CD4-positive, alpha-beta T cell treated with Interleukin-1 beta for 1 hour (primary cell): ENCODE data around the gene AAK1.
"Not testable (repeated sequence)": the region's sequence is repeated elsewhere in the genome, so short reads cannot be mapped to it uniquely, and the experiment has no call there.

Source experiments
- DNase-seq, 2 donors: peaks; one replicate each; pipeline ENCODE4 v3.0.0-alpha.2; 2020 to 2022

The AAK1 gene

DNA sequence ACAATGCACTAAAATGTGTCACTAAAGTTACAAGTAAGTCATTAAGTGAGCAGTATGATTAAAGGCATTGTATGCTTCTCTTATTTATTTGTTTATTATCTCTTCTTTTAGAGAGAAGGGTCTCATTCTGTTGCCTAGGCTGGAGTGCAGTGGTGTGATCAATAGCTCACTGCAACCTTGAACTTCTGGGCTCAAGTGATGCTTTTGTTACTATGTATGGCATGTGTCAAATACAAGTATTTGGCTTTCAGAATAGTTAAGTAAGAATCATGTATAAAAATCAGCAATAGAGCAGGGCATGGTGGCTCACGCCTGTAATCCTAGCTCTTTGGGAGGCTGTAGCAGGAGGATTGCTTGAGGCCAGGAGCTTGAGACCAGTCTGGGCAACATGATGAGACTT lies 15.8 kb upstream of the AAK1 start:
- DNase-seq = no peak

GRCh38 chr2:69652206-69652605 lies 8.7 kb upstream of the AAK1 start:
- no peak for DNase-seq

GRCh38 chr2:69647196-69647595 lies 3.7 kb upstream of the AAK1 start:
- not testable (repeated sequence) for DNase-seq

GRCh38 chr2:69646714-69647113 lies 3.2 kb upstream of the AAK1 start:
- DNase-seq = no peak

DNA sequence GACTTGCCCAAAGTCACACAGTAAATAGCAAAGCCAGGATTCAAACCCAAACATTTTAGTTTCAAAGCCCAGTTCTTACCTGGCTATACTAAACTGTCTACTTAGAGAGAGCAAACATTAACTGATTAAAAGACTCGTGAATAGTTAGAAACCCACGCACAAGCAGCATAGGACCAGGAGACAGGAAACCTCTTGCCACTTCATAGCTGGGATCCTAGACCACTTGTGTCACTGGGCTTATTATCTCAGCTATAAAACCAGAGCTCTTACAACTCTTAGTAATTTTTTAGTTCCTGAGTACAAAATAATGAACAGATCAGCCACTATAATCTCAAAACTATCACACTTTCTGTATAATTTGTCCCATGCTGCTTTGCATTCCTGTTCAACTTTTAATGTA lies 2.4 kb upstream of the AAK1 start:
- peak; percentile 34 to 45 for DNase-seq

DNA sequence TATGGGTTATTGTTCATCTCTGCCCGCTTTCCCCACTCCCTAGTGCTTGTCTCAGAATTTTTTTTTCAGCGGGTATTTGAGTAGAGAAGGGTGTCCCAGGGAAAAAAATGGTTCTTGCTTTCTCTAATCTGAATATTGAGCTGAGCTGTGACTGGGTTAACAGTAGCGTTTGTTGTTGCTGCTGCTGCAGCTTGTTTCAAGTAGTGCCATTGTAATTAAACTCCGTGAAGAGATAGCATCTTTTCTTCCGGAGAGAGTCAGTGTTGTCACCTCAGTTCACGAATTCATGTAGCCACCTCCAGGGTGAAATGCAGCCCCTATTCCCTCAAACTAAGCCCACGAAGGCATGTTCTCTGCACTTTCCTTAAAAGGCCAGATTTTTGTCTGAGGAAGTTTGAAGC lies 1.5 kb upstream of the AAK1 start:
- peak; percentile 46 to 67 for DNase-seq

GRCh38 chr2:69644506-69644979 lies 1.0 kb upstream of the AAK1 start:
- DNase-seq = no peak

DNA sequence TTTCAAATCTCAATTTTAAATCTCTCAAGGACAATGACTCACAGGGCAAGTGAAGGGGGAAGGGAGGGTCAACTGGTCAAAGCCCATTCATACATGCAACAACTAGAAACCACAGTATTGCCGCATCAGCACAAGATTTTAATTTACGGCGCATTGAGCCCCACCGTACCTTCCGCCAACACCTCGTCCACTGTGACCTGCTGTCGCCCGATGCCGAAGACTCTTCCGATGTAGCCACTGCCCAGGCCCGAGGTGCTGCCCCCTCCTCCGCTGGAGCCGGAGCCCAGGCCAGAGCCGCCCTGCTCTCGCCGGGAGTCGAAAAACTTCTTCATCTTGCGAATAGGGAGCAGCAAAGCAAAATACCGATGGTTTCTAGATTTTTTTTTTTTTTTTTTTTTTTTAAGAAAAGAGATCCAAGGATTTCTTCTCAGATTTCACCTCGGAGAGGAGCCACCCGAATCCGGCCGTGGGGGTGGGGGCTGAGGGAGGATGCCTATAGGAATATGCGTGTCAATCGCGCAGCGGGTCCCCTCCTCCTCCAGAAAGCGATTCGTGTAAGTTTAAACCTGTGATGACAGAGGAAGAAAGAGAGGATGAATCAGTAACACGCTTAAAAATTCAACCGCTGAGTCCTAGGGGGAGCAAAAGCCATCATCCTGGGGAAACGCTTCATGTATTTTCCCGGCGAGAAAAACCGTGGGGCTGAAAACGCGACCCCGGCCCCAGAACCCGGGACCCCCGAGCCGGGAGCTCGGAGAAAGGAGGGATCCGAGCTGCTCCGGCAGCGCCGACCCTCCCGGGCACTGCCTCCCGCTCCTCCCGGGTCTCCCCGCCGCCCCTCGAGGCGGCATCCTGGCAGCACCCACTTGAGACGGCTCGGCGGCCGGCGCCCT lies 584 bp downstream of the AAK1 start:
- DNase-seq = peak; percentile 38 to 56

GRCh38 chr2:69641887-69642708 lies 1.4 kb downstream of the AAK1 start:
- no peak for DNase-seq

GRCh38 chr2:69641471-69641870 lies 2.1 kb downstream of the AAK1 start:
- no peak for DNase-seq

GRCh38 chr2:69639266-69639665 lies 4.3 kb downstream of the AAK1 start:
- DNase-seq = no peak

GRCh38 chr2:69638630-69639029 lies 4.9 kb downstream of the AAK1 start:
- DNase-seq = no peak

GRCh38 chr2:69637923-69638322 lies 5.6 kb downstream of the AAK1 start:
- no peak for DNase-seq

DNA sequence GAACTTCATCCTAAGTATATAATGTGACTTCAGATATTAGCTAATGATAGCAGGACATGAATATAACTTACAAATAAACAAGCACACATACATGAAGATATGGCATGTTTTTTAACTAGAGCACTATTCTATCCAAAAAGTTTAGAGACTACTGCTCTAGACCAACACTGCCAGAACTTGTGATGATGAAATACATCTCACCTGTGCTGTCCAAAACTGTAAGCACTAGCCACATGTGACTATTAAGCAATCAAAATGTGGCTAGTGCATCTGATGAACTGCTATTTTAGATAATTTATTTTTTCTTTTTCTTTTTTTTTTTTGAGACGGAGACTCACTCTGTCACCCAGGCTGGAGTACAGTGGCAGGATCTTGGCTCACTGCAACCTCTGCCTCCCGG lies 7.1 kb downstream of the AAK1 start:
- no peak for DNase-seq

DNA sequence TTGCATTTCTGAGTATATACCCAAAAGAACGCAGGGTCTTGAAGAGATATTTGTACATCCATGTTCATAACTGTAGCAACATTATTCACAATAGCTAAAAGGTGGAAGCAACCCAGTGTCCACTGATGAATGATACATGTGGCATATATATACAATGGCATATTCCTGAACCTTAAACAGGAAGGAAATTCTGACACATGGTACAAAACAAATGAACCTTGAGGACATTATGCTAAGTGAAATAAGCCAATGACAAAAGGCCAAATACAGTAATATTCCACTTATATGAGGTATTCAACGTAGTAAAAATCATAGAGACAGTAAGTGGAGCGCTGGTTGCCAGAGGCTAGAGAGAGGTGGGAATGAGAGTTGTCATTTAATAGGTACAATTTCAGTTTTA lies 8.1 kb downstream of the AAK1 start:
- DNase-seq = no peak

DNA sequence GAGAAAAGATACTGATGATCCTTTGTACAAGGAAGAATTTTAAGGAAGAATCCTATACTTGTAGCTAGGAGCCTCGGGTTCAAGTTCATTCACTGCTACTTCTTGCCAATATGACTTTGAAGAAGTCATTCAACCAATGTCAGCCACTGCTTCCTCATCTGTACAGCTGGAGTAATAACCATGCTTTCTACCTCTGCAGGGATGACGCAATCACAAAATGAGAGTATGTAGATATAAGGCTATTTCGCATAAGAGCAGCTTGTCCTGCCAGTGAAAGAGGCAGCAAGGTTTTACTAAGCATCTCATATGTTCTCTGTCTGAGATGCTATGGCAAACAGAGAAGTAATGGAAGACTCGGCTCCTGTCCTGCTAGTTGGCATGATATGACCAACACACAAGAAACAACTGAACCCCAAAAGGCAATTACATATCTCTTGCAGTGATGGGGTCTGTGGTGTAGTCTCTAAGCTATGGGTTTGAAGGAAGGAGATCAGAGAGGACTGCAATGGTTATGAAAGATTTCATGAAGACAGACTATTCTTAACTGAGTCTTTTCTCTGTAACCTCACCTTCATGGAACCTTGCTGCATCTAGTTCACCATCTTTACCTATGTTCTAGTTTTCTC lies 9.2 kb downstream of the AAK1 start:
- no peak for DNase-seq

DNA sequence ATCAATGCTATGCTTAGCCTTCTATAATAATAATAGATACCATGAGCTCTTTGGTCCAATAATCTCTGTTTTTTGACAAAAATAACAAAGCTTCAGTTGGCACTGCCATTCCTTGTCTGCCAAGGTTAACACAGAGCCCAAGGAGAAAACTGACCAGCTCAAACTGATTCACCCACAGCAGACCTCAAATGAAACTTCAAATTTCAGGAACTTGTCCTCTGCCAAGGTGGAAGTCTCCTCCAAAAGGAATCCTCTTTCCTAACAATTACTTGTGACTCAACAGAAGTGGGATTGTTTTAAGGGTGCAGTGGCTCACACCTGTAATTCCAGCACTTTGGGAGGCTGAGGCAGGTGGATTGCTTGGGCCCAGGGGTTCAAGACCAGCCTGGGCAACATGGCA lies 12.1 kb downstream of the AAK1 start:
- no peak for DNase-seq

- no peak for DNase-seq
Observed at GRCh38 chr2:69629921-69630608, 13.5 kb downstream of the AAK1 start.

DNA sequence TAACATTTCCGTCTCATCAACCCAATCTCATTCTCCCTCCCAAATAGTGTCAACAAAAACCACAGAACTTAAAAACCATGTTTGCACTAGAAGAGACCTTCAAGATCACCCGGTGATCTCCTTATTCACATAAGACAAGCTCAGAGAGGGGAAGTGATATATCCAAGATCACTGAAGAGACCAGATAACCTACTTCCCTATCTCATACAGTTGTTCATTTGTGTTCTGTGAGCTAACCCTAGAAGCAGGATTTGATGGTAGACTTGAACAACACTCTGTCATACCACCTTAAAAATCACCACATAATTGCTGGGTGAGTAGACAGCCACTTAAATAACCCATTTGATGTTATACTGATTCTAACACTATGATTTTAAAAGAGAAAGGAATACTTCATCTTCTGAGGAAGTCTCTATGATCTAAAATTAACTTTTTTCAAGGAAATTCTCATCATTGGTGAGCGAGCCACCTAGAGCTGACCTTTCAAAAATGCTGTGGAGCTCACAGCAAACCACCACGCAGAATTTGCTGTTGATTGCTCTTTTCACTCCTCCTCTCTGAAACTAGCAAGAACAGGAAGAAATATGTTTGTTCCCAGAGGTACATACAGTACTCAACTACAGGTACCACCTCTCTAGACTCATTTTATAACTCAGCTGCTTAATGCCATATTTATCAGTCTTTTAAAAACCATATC lies 15.1 kb downstream of the AAK1 start:
- no peak for DNase-seq

DNA sequence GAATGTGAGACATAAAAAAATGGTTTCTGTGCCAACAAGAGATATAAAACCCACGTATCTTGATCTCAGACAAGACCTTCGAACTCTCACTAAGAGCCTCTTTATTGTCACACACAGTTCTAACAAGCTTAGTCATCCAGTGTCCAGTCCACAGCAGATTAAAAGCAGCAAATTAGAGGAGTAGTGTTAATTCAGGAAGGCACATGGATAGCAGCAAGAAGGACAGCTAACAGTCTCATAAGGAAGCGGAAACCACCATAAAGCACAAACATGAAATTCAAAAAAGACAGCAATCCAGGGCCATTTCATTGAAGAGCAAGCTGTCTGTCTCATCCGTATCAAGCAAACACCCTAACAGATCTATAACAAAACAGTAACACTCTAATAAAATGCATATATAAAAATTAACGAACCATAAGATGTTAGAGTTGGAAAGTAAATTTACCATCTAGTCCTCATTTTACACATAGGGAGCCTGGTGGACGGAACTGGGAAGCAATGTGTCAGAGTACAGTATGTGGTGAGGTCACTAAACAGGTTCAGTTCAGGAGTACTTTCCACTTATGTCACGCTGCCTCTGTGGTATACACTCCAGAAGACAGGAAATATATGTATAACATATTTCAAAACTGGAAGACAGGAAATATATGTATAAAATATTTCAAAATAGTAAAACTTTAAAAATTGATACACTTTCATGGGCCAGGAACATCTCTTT lies 18.3 kb downstream of the AAK1 start:
- DNase-seq = no peak

DNA sequence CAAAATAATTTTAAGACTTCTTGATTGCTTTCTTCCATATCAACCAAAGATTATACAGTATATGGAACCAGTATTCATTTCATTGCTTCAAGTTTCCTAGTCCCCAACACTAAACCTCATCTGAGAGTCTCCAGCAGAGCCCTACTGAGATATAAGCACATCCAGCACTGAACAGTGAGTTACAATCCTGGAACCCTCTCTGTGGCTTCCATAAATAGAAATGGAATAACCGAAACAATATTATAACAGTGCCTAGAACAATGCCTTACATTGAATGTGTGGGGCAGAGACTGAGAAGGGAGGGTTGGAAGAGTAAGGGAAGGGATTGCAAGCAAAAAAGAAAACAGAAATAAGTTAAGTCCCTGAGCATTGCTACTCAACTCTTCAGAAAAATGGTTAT lies 18.9 kb downstream of the AAK1 start:
- no peak for DNase-seq

GRCh38 chr2:69624131-69624530 lies 19.4 kb downstream of the AAK1 start:
- no peak for DNase-seq
